ENCODE measurements around the gene COLEC12.

Gene COLEC12

DNA sequence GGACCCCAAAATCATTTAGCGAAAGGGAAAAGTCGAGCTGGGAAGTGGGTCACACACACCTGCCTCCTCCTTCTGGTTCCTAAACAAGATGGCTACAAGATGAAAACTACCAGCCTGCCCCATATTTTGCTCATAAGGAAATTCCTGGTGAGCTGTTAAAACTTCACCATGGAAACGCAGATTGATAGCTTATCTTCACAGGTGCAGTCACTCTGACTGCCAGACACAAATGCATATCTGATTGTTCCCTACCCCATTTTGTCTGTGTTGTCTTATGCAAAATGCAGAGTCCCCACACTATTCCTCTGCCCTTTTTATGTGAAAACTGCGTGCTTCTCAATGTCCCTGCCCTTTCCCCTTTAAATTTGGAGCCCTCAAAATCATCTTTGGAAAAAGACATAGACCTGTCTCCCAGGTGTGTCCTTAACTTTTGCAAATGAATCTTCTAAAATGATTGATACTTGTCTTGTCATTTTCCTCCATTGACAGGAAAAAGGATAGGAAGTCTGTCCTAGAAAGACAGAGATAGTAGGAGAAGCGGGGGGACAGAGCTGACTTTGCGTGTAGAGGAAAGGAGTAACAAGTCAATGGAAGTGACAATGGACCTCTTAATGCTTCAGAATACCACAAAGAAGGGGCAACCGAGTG lies 193.8 kb downstream of the COLEC12 start:
- peaks cover 7% of the 10 kb centered on the region; the same call in 1 of the 2 replicates for H3K27me3 ChIP-seq (ENCODE audit: low read depth, low read length)
- H4K20me1 ChIP-seq (ENCODE audit: insufficient read depth, low read length) = no peaks in the 10 kb centered on the region
- H3K27ac ChIP-seq (ENCODE audit: low read length) = no peak overlapping the region
- H3K9ac ChIP-seq (ENCODE audit: low read length) = no peak overlapping the region
- H3K36me3 ChIP-seq (replicated peaks; ENCODE audit: low read depth, low read length) = no peaks in the 10 kb centered on the region
- H3K4me2 ChIP-seq (ENCODE audit: low read length) = no peak overlapping the region
- no peak for TF ChIP-seq EZH2phosphoT487 (IDR thresholded peaks at IDR 0.05; ENCODE audit: low read depth)
- no peak for TF ChIP-seq CTCF (IDR thresholded peaks at IDR 0.05; ENCODE audit: low read depth, low read length)
- H3K79me2 ChIP-seq (ENCODE audit: low read length) = no peaks in the 10 kb centered on the region
- H3K9me3 ChIP-seq (ENCODE audit: insufficient read depth, low read length) = no peaks in the 10 kb centered on the region
- H3K4me3 ChIP-seq (ENCODE audit: low read length) = no peak overlapping the region
- no peak overlapping the region for H2AFZ ChIP-seq (ENCODE audit: low read depth, low read length)
- no peaks in the 10 kb centered on the region for H3K4me1 ChIP-seq (ENCODE audit: low read length)

- no peaks in the 10 kb centered on the region for H3K9me3 ChIP-seq (ENCODE audit: insufficient read depth, low read length)
- no peak overlapping the region for H3K4me3 ChIP-seq (ENCODE audit: low read length)
- no peak for TF ChIP-seq CTCF (IDR thresholded peaks at IDR 0.05; ENCODE audit: low read depth, low read length)
- no peaks in the 10 kb centered on the region for H3K4me1 ChIP-seq (ENCODE audit: low read length)
- H3K36me3 ChIP-seq (replicated peaks; ENCODE audit: low read depth, low read length) = no peaks in the 10 kb centered on the region
- H2AFZ ChIP-seq (ENCODE audit: low read depth, low read length) = no peak overlapping the region
- H3K27ac ChIP-seq (ENCODE audit: low read length) = no peak overlapping the region
- no peak overlapping the region for H3K9ac ChIP-seq (ENCODE audit: low read length)
- H4K20me1 ChIP-seq (ENCODE audit: insufficient read depth, low read length) = no peaks in the 10 kb centered on the region
- no peaks in the 10 kb centered on the region for H3K79me2 ChIP-seq (ENCODE audit: low read length)
- H3K27me3 ChIP-seq (ENCODE audit: low read depth, low read length) = peaks cover 7% of the 10 kb centered on the region; the same call in 1 of the 2 replicates
- no peak overlapping the region for H3K4me2 ChIP-seq (ENCODE audit: low read length)
Observed at GRCh38 chr18:305003-305501, 195.4 kb downstream of the COLEC12 start.

GRCh38 chr18:303607-304006 lies 196.9 kb downstream of the COLEC12 start:
- Histone ChIP-seq H4K20me1 (ENCODE audit: insufficient read depth, low read length) (no peaks in the 10 kb centered on the region), H3K36me3 (replicated peaks; ENCODE audit: low read depth, low read length) (no peaks in the 10 kb centered on the region), H3K9me3 (ENCODE audit: insufficient read depth, low read length) (no peaks in the 10 kb centered on the region), H3K4me3 (ENCODE audit: low read length) (no peak overlapping the region), H3K27me3 (ENCODE audit: low read depth, low read length) (peaks cover 7% of the 10 kb centered on the region; the same call in 1 of the 2 replicates), H2AFZ (ENCODE audit: low read depth, low read length) (no peak overlapping the region), H3K4me1 (ENCODE audit: low read length) (no peaks in the 10 kb centered on the region), H3K27ac (ENCODE audit: low read length) (no peak overlapping the region), H3K9ac (ENCODE audit: low read length) (no peak overlapping the region), H3K79me2 (ENCODE audit: low read length) (no peaks in the 10 kb centered on the region), H3K4me2 (ENCODE audit: low read length) (no peak overlapping the region)
- TF ChIP-seq CTCF (IDR thresholded peaks at IDR 0.05; ENCODE audit: low read depth, low read length) (no peak), EZH2phosphoT487 (IDR thresholded peaks at IDR 0.05; ENCODE audit: low read depth) (no peak)

DNA sequence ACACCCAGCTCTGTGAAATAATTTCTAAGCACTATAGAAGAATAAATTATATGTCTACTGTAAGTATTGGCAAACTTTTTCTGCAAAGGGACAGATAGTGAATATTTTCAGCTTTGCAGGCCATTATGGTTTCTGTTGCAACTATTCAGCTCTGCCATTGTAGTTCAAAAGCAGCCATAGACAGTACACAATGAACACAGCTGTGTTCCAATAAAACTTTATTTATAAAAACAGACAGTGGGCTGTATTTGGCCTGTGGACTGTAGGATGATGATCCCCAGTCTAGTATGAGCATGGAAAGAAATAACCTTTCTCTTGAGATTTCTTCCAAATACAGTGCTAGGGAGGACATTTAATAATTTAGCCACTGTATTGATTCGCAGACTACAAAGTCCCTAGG lies 197.5 kb downstream of the COLEC12 start:
- Histone ChIP-seq H3K9ac (ENCODE audit: low read length) (no peak overlapping the region), H3K79me2 (ENCODE audit: low read length) (no peaks in the 10 kb centered on the region), H4K20me1 (ENCODE audit: insufficient read depth, low read length) (no peaks in the 10 kb centered on the region), H3K27ac (ENCODE audit: low read length) (no peak overlapping the region), H3K36me3 (replicated peaks; ENCODE audit: low read depth, low read length) (no peaks in the 10 kb centered on the region), H2AFZ (ENCODE audit: low read depth, low read length) (no peak overlapping the region), H3K4me1 (ENCODE audit: low read length) (no peaks in the 10 kb centered on the region), H3K9me3 (ENCODE audit: insufficient read depth, low read length) (no peaks in the 10 kb centered on the region), H3K4me2 (ENCODE audit: low read length) (no peak overlapping the region), H3K27me3 (ENCODE audit: low read depth, low read length) (peaks cover 7% of the 10 kb centered on the region; the same call in 1 of the 2 replicates), H3K4me3 (ENCODE audit: low read length) (no peak overlapping the region)
- TF ChIP-seq CTCF (IDR thresholded peaks at IDR 0.05; ENCODE audit: low read depth, low read length) (no peak), EZH2phosphoT487 (IDR thresholded peaks at IDR 0.05; ENCODE audit: low read depth) (no peak)

All from OCI-LY3 (cell line).